Neural progenitor cell (in vitro differentiated cells): ENCODE results near the gene EYA3.

ENCODE experiments used
- EZH2 ChIP-seq: fragments of 200-600 bp; sonication (generic); IDR thresholded peaks from 2 replicates; pipeline ENCODE4 v1.6.1; 2017; ENCODE audit warnings: antibody characterized with exemption, mild to moderate bottlenecking, moderate library complexity
- EZH2phosphoT487 ChIP-seq: fragments of 200-600 bp; sonication (generic); IDR thresholded peaks from 2 replicates; pipeline ENCODE4 v1.6.1; 2017; ENCODE audit warnings: antibody characterized with exemption
- TF ChIP-seq, protein P1 (sequence below): fragments of 200-600 bp; sonication (generic); IDR thresholded peaks from 2 replicates; pipeline ENCODE4 v1.5.1; 2017; ENCODE audit warnings: antibody characterized with exemption, mild to moderate bottlenecking

DNA sequence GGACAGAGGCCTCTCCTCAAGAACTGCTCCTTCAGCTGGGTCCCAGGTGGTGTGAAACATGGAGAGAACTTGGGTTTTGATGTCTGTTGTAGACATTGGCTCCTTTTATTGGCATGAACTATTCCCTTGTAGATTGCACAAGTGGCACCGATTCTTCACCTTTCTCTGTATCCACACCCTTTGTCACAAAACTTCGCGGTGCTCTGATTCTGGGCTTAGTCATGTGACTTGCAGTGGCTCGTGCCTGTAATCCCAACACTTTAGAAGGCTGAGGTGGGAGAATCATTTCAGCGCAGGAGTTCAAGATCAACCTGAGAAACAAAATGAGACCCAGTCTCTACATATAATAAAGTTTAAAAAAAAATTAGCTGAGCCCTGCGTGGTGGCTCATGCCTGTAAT, 42.5 kb upstream of the EYA3 start:
- TF ChIP-seq, protein P1, sequence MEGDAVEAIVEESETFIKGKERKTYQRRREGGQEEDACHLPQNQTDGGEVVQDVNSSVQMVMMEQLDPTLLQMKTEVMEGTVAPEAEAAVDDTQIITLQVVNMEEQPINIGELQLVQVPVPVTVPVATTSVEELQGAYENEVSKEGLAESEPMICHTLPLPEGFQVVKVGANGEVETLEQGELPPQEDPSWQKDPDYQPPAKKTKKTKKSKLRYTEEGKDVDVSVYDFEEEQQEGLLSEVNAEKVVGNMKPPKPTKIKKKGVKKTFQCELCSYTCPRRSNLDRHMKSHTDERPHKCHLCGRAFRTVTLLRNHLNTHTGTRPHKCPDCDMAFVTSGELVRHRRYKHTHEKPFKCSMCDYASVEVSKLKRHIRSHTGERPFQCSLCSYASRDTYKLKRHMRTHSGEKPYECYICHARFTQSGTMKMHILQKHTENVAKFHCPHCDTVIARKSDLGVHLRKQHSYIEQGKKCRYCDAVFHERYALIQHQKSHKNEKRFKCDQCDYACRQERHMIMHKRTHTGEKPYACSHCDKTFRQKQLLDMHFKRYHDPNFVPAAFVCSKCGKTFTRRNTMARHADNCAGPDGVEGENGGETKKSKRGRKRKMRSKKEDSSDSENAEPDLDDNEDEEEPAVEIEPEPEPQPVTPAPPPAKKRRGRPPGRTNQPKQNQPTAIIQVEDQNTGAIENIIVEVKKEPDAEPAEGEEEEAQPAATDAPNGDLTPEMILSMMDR = no peak
- TF ChIP-seq EZH2 (no peak), EZH2phosphoT487 (no peak)
